ENCODE results near the gene NTNG2.
A peak's percentile ranks its signal among the peaks of the same experiment; 100 is the strongest.

Gene NTNG2

DNA sequence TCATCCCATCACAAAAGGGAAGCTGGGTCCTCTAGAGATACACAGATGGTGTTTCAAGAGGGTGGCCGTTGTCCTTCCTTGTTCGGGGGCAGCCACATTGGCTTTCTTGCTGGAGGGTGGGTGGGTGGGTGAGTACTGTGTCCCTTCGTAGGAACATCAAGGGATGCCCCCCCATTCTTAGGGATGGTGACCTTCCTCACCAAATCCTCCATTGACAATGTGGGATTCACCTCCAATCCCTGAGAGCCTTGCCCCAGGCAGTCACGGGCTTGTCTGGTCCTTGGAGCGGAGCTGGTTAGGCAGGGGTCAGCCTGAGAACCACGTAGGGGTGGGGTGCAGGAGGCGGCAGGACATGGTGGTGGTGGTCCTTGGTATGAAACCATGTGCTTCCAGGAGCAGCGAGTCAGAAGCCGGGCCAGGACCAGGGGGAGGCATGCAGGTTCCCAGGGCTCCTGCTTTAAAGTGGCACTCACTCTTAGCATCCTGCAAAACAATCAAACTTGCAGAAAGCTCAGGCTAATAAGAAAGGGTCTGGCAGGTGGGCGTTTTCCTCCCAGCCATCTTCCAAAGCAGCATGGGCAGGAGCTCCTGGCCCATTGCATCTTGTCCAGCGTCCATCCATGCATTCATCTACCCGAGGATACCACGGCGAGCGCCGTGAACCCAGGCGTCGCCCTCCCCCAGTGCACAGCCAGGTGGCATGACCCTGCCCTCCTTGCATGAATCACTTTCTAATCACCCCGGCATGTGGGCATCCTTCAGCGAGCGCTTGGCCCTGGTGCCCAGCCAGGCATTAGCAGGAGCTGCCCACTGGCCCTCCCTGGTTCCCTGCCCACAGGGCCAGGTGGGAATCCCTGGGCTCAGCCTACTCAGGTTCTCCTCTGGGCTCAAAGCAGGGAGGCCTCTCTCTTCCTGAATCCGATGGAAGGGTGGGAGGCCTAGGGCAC lies 76.4 kb downstream of the NTNG2 start:
- no peak for DNase-seq

DNA sequence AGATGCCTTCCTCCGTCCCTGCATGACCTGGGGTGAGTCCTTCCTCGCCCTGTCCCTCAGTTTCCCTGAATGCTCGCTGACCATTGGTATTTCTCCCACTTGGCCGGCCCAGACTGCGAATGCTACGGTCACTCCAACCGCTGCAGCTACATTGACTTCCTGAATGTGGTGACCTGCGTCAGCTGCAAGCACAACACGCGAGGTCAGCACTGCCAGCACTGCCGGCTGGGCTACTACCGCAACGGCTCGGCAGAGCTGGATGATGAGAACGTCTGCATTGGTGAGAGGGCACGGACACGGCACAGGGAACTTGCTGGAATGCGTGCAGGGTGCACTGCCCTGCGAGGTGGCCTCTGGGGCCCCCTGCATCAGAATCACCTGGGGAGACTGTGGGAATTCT lies 77.1 kb downstream of the NTNG2 start:
- DNase-seq = no peak

DNA sequence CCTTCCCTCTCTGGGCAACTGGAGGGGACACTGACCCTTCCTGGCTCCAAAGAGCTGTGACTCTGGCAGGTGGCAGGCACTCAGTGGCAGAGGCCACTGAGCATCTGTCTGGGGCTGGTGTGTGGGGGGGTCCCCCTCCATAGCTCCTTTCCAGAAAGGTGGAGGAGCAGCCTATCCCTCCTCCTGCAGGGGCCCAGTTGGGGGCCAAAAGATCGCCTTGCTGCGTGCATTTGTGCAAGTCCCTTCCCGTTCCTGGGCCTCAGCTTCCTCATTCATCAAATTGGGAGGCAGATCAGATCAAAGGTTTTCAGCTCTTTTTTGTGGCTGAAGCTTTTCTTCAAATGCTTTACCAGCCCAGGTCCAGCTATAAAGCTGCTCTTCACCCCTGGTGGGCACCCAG lies 77.7 kb downstream of the NTNG2 start:
- no peak for DNase-seq

DNA sequence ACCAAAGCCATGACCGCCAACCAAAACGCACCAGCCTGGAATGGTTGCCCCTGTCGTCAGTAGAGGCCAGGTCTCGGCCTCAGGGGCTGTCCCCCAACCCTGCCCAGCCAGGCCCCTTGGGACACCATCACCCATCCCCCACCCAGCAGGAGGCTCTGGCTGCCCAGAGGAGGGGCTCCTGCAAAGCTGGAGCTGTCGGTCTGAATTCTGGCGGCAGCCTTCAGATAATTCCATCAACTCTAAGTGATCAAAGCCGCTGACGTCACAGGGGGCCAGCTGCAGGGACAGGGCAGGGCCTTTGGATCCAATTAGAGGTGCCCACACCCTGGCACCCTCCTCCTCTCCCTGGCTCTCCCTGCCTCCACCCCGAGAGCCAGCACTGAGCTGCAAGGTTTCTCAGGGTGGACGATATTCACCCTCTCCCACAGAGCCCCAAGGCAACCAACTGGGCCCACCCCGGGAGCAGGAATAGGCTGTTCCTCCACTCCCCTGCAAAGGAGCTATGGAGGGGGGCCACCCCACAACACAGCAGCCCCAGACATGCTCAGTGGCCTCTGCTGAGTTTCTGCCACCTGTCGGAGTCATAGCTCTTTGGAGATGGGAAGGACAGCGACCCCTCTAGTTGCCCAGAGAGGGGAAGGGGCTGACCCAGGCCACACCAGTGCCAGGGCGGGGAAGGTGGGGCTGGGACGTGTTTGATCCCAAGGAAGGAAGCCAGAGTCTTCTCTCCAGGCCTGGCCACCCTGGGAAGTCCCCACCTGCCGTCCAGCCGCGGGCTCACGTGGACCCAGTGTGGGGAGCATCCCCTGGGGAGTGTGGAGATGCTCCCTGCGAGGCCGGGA lies 78.4 kb downstream of the NTNG2 start:
- DNase-seq = no peak

DNA sequence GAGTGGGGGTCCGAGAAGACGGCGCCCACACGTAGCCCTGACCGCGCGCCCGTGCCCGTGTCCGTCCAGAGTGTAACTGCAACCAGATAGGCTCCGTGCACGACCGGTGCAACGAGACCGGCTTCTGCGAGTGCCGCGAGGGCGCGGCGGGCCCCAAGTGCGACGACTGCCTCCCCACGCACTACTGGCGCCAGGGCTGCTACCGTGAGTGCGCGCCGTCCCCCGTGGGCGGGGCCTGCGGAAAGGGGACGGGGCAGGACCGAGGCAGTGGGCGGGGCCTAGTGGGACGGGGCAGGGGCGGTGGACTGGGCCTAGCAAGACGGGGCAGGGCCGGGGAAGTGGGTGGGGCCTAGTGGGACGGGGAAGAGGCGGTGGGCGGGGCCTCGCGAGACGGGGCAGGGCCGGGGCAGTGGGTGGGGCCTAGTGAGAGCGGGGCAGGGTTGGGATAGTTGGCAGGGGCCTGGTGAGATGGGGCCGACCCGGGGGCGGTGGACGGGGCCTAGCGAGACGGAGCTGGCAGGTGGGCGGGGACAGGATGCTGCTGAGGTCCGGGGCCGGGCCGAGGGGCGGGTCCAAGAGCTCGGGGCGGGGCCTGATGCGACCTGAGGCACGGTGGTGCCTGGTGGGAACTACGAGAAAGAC lies 79.1 kb downstream of the NTNG2 start:
- DNase-seq = peak; percentile 63

DNA sequence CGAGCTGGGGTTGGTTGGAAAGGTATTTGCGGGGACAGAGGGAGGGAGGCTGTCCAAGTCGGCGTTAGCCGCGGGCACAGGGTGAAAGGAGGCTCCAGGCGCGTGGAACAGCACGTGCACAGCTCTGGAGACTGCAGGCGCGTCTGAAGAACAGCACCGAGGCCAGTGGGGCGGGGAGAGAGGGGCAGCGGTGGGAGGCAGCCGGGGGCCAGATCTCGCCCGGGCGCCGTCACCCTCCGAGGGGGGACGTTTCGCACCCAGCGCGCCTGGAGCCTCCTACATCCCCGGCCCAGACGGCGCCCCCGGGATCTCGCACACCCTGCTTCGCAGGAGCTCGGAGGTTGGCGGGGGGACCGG lies 79.6 kb downstream of the NTNG2 start:
- no peak for DNase-seq

DNA sequence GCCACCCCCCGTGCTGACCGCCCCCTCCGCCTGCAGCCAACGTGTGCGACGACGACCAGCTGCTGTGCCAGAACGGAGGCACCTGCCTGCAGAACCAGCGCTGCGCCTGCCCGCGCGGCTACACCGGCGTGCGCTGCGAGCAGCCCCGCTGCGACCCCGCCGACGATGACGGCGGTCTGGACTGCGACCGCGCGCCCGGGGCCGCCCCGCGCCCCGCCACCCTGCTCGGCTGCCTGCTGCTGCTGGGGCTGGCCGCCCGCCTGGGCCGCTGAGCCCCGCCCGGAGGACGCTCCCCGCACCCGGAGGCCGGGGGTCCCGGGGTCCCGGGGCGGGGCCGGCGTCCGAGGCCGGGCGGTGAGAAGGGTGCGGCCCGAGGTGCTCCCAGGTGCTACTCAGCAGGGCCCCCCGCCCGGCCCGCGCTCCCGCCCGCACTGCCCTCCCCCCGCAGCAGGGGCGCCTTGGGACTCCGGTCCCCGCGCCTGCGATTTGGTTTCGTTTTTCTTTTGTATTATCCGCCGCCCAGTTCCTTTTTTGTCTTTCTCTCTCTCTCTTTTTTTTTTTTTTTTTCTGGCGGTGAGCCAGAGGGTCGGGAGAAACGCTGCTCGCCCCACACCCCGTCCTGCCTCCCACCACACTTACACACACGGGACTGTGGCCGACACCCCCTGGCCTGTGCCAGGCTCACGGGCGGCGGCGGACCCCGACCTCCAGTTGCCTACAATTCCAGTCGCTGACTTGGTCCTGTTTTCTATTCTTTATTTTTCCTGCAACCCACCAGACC lies 80.2 kb downstream of the NTNG2 start:
- no peak for DNase-seq

DNA sequence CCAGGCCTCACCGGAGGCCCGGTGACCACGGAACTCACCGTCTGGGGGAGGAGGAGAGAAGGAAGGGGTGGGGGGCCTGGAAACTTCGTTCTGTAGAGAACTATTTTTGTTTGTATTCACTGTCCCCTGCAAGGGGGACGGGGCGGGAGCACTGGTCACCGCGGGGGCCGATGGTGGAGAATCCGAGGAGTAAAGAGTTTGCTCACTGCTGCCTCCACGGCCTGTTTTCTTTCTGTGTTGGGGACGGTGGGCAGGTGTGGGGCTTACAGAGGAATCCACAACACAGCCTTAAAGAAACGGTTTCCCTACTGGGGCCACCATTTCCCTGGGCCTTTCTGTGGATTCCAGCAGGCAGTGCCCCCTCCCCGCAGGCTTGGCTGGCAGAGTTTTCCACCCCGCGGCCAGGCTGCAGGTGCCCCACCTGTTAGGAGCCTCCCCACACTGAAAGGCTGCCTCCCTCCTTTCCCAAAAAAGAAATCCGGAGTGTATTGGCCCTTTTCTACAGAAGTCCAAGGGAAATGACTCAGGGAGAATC lies 80.8 kb downstream of the NTNG2 start:
- DNase-seq = no peak

DNA sequence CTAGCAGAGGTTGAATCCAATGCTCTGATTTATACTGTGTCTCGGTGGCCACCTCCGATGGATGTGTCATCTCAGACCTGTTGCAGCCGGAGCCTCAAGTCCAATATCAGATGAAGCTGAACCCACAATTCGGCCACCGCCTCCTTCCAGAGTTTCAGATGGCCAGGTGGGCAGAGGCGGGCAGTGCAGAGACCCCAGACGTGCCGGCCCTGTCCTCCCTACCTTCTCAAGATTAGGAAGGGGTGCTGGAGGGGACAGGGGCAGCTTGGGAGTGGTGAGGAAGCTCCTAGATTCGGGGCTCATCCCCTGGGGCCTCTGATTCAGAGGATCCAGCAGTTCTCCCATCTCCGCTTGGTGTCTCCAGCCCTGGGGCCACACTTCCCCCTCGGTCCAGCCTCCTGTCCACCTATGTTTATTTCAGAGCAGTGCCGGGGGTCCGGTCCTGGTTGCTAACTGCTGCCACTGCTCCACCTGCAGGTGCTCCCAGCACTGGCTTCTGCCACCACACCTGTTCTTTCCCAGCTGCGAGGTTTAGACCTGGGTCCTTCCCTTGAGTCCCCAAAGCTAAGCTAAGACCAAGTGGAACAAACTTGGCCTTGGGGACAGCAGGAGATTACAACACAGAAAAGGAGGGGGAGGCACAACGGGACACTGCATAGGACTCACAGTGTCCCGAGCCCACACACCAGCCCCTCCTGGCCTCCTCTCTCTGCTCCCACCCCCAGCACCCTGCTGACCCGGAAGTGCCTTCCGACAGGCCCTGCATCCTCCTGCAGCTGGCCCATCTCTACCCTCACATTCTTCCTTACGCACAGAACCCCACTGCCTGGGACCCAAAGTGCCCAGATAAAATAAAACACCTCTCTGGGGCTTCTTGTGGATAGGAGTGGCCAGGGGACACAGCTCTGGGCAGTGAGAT lies 81.6 kb downstream of the NTNG2 start:
- no peak for DNase-seq

DNA sequence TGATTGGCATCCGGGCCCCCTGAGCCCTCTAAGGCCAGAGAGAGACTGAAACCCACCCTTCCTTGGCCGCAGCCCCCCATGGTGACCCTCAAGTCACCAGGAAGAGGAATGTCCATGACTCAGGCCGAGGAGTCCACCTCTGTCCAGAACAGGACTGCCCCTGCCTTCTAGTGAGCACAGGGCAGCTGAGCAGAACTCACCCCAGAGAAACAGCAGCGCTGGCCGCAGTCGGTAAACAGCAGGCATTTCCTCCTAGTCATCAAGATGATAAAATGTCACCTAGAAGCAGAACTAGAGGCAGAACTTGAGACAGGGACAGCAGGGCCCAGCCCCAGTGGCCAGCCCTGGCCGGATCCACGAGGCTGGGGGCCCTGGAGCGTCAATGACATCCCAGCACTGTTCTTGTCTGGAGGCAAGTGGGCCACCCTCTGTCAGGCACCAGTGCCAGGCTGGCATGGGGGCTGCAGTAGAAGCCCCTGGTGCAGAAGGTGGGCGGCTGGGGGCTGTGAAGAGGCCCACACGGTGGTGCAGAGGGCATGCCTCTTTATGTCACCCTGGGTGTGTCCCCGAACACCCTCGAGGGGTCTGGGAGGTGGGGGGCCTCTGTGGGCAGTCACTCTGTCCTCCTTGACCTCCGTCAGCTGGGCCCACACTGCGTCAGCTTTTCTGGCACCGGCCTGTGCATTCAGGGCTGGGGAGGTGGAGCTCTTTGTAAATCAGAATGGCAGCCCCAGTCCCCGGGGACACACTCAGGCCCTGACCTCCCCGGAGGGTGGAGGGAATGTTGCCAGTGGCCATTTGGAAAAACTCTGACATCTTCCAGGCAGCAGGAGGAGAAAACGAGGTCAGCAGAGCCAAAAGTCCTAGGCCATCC lies 83.0 kb downstream of the NTNG2 start:
- no peak for DNase-seq

DNA sequence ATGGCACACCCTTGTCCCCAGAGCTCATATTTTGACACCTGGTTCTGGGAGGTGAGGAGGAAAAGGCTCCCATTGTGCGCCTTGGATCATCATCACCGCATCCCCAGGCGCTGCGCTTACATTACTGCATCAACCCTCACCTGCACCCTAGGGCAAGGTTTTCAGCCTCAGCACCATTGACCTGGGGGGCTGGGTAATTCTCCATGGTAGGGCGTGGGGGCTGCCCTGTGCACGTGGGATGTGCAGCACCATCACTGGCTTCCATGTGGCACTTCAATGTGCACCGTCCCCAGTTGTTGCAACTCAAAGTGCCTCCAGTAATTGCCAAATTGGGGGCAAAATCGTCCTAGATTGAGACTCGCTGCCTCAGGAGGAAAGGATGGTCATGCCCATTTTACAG lies 83.6 kb downstream of the NTNG2 start:
- no peak for DNase-seq

DNA sequence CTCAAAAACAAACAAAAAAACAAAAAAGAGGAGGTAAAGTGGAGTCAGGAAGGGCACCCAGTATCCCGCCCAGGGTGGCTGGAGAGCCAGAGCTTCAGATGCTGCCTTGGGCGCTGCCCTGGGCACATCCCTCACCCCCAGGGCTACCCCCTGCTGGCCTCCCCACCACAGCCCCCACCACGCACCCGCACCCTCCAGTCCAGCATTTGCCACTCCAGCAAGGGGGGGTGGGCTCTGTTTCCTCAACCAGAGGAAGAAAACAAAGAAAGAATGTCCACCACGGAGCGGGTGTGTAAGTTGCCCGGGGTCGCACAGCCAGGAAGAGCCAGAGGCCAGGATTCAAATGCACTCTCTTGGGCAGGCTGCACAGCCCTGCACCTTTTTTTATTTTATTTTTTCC lies 86.1 kb downstream of the NTNG2 start:
- no peak for DNase-seq

DNA sequence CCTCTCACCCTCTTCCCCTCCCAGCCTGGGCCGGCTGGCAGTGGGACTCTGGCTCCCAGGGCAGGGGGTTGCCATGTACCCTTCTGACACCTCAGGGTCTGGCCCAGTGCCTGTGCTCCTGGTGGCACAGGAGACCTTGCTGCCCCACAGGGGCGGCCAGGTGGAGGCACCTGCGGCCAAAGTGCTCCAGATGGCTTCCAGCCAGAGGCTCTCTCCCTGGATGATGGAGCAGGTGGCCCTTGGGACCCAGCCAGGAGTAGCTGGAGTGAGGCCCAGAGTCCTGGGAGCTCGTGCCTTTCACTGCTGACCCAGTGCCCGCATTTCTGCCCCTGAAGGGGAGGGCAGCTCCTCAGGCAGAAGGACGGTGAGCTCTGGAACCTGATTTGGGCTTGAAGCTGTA lies 87.3 kb downstream of the NTNG2 start:
- DNase-seq = no peak

DNA sequence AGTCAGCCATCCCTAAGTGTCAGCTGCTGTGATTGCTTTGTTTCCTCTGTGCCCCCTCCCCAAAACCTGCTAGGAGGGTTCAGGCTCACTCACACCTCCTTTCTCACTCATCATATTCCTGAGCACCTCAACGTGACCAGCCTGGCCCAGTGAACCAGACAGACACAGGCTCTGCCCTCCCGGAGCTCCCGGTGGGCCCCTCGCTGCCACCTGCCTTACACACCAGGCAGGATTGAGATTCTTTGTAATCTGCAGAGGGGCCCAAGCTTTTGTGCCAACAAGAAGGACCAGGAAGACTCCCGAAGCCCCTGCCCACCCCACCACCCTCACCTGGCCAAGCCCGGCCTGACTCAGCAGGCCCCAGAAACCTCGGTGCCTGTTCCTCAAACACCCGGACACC lies 87.8 kb downstream of the NTNG2 start:
- DNase-seq = no peak

DNA sequence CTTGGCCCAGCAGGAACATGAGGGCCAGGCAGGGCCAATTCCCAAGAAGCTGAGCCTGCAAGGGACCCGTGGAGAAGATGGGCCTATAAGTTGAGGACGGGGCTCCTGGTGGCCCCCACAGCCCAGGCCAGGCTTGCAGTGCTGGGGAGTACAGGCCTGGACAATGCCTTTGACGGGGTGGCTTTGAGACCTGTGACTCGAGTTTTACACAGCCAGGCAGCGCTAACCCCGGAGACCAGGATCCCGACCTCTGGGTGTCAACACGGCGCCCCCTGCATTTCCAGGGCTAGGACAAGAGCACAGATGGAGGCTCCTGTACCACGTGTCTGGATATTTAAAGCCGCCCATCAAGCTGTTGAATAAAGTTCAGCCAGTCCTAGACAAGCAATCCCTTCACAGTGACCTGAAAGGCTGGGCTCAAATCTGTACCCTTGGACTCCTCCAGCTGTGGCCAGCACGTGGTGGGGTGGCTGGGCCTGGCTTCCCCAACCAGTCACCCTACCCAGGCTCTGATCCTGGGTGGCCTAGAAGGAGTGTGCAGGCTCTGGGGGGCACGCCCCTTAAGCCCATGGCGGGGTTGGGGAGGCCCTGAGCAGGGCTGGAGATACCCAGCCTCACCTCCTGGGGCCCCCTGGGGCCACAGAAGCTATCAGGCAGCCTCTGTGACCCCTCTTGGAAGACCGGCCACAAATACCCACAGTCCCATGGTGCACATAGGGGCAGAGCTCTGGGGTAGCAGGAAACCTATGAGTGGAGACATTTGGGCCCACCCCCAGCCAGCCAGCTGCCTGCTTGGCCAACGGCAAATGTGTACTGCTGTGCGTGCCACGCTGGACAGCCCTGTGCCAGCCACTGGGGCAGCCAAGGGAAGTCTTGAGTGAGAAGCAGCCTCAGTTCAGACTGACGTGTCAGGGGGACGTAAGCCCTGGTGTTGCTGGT lies 88.7 kb downstream of the NTNG2 start:
- DNase-seq = no peak

DNA sequence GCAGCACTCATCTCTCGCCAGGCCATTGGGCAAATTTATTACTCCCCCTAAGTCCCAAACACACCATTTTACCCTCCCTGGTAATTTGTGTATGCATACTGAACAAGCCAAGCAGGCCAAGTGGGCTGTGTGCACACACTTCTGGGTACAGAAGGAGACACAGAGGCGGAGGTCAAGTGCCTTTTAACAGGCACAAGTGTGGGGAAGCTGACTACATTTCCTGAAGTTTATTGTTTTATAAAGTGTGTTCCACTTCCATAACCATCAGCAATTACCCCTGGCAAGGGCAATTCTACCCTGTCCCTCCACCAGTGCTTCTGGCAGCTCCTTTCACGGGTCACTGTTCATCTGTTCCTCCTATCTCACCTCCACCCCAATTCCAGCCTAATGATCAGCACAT lies 99.0 kb downstream of the NTNG2 start:
- DNase-seq = no peak

DNA sequence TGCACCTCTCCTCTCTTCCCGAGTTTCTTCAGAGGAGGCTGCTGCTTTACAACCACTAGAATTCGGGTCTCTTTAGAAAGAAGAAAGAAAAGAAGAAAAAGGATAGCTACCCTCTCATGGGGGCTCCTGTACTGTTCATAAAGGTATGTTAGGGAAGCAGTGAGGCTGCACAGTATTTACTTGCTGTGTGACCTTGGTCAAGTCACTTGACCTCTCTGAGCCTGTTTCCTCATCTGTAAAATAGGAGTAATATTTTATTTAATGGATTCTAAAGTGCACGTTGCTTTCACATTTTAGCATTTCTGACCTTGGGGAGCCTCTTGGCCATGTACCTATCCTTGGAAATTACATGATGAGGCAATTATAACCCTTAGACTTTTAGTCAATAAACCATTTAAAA lies 104.2 kb downstream of the NTNG2 start:
- no peak for DNase-seq

DNA sequence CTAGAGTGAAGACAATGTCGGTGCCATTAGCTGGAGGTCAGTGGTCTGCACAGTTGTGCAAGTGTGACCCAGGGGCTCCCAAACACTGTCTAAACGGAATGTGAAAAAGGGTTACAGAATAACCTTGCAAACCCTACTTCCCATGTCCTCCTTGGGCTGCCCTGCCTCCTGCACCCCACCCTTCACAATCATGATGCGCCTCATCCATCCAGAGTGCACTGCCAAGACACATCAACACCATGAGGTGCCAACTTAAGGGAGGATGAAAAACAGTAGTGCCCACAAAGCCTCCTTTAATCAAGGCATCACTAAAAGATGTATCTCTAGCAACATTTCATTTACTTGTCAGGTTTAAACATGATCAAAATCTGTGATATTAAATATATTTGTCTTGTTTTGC lies 105.8 kb downstream of the NTNG2 start:
- no peak for DNase-seq

DNA sequence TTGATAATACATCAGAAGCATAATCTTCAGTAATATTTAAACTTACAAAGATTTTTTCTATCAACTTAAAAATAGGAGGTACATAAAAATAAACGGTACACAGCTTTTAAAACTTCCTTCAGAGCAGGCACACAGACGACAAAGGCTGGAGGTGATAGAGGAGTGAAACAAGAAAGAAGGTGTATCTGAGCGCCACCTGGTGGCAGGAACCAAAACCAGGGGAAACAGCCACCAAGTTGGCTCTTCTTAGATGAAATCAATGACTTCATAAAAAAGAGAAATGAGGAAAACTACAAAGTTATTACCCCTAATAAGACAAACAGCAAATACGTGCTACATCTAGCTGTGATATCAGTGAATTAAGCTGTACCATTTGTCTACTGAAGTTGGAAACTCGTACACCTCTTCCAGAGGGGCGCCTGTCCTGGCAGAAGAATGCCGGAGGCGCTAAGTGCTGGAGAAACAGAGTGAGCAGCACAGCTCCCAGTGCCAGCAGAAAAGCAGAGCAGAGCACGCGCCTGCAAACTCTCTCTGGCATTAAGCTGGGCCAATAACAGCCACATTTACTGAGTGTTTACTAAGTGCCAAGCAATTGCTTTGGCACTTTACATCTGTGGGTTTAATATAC lies 107.0 kb downstream of the NTNG2 start:
- no peak for DNase-seq

Measured in SIG-M5 (cell line).